Cortex of kidney (tissue), 1 donor: ENCODE results near the gene TCF7L1.
"Not testable (repeated sequence)": the region's sequence is repeated elsewhere in the genome, so short reads cannot be mapped to it uniquely, and the experiment has no call there.

Experiments used
- DNase-seq: peaks from one replicate; lab custom pipeline; 2025; lab: John Stamatoyannopoulos, UW

TCF7L1 gene

GRCh38 chr2:85325466-85325811, 192.2 kb downstream of the TCF7L1 start:
- DNase-seq, result no peak

DNA sequence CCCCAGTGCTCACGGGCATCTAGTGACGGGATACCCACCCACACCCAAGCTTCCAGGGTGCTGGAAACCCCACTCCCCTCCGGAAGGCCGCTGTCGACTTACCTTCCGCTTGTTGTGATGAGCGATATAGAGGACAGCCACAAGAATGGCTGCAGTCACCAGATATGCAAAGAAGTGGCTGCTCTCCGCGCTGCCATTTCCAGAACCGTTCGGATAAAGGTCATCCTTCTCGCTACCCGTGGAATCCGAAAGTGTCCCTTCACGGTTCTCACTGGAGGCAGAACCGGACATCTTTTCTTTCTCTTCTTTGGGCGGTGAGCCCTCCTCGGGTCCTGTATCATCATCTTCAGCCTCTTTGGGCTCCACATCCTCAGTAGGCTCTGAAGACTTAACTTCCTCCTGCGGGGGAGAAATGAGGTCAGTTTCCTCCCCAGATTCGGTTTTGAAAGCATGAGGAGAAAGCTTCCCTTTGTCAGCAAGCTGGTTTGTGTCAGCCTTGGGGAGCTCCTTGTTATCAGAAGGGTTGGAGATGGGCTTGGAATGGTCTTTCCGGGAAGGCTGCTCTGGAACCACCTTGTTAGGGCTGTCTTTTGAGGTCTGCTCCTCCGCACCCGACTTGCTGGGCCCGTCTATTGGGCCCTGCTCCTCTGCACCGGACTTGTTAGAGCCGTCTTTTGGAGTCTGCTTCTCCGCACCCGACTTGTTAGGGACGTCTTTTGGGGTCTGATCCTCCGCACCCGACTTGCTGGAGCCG, 193.4 kb downstream of the TCF7L1 start:
- no peak for DNase-seq

DNA sequence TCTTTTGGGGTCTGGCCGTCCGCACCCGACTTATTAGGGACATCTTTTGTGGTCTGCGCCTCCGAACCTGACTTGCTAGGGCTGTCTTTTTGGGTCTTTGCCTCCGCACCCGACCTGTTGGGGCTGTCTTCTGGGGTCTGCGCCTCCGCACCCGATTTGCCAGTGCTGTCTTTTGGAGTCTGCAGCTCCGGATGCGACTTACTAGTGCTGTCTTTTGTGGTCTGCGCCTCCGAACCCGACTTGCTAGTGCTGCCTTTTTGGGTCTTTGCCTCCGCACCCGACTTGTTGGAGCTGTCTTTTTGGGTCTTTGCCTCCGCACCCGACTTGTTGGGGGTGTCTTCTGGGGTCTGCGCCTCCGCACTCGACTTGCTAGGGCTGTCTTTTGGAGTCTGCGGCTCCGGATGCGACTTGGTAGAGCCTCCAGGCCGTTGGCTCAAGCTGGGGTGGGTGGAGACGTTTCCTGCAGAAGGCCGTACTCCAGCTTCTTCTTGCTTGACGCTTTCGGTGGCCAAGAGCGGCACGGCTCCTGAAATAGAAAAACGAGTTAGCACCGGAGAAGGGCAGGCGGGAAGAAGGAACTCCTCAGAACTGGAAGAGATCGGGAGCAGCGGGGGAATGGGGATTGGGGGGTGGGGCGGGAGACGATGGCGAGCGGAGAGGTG, 194.1 kb downstream of the TCF7L1 start:
- DNase-seq, result no peak

- DNase-seq, result no peak
These were observed 194.8 kb downstream of the TCF7L1 start, which contains the start of gene TGOLN2 for GRCh38 chr2:85327822-85328617. Gene TGOLN2 (minus strand): TSS chr2:85327989. CDS start chr2:85327962, 27 bp downstream.

- no peak for DNase-seq
These were observed 196.0 kb downstream of the TCF7L1 start for GRCh38 chr2:85329181-85329651.

DNA sequence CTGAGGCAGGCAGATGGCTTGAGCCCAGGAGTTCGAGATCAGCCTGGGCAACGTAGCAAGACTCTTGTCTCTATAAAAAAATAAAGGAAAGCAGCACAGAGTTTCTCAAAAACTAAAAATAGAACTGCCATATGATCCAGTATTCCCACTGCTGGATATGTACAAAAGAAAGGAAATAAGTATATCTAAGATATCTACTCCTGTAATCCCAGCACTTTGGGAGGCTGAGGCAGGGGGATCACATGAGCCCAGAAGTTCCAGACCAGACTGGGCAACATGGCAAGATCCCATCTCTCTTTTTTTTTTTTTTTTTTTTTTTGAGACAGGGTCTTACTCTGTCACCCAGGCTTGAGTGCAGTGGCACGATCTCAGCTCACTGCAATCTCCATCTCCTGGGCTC, 196.5 kb downstream of the TCF7L1 start:
- DNase-seq, result not testable (repeated sequence)

DNA sequence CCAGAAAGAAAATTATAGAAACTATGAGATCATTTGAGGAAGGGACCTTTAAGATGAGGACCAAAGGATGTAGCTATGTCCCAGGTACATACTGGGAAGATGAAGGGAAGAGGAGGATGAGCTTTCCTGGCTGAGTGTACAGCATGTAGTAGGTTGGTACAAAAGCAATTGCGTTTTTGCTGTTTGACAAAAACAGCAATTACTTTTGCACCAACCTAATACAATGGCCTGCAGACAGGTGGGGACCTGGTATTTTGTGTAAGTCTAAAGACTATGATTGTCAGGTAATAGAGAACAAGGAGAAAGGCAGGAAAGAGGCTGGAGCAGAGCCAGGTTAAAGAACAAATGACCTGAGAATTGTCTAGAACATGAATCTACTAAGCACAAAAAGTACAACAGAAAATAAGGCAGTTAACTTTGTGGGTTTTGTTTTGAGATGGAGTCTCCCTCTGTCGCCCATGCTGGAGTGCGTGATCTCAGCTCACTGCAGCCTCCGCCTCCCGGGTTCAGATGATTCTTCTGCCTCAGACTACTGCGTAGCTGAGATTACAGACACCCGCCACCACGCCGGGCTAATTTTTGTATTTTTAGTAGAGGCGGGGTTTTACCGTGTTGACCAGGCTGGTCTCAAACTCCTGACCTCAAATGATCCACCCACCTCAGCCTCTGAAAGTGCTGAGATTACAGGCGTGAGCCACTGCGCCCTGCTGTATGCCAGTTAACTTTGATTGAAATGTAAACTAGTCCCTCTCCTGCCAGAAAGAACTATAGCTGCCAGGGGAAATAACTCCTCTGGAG, 197.8 kb downstream of the TCF7L1 start:
- no peak for DNase-seq

GRCh38 chr2:85333877-85334276, 200.7 kb downstream of the TCF7L1 start:
- DNase-seq, result not testable (repeated sequence)

- DNase-seq, result no peak
These were observed 201.7 kb downstream of the TCF7L1 start for GRCh38 chr2:85334928-85335327.

DNA sequence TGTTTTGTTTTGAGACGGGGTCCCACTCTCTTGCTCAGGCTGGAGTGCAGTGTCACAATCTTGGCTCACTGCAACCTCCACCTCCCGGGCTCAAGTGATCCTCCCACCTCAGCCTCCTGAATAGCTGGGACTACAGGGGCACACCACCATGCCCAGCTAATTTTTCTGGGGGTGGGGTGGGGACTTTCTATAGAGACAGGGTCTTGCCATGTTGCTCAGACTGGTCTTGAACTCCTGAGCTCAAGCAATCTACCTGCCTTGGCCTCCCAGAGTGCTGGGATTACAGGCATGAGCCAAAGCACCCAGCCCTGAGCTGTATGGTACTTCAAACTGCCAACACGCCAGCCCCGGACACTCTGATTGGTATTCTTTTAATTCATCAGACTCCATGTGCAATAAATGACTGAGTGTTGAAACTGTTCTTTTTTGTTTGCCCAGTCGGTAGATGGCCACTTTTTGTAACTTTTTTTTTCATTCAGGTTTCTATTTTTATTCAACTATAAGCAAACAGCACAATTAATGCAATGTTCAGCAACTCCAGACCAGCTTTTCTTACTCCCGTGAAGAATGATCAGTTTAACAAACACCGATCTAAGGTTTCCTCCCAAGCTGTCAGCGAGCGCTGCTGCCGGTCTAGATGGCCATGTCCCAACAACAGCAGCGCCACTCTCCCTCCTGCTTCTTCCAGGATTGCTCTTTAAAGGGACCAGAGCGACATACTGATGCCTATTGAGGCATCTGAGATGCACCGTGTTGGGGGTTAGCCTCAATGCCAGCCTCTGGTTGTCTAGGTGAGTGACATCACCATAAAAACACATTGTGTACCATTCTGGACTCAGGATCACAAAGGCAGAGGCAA, 207.1 kb downstream of the TCF7L1 start:
- no peak for DNase-seq

DNA sequence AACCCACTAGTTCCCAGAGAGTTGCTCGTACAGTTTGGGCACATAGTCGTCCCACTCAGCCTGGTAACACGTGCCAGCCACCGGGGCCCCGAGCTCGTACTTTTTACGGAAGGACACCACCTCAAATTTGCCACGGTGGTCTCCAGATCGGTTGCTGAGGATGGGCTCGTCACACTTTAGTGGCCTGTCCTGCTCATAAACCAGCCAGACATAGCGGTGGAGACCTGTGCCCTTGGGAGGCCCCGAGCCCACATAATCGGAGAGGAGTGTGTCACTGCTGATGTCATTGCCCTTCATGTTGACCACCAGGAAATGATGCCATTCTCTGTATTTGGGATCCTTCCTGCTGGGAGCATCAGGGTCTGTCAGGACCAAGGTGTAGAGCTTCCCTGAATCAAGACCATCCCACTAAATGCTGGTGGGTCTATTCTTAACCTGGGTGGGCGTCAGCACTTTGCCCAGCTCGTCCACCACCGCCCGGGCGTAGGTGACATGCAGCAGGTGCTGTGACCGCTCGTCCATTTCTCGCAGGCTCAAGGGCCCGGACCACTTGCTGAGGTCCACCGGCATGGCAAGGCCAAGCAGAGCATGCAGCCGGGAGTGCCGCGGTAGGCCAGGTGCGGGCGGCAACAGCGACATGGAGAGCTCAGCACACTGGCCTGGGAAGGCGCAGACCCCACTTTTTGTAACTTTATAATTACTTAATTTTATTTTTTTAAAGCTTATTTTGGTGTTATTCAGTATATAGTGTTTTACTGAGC, 208.3 kb downstream of the TCF7L1 start:
- no peak for DNase-seq

DNA sequence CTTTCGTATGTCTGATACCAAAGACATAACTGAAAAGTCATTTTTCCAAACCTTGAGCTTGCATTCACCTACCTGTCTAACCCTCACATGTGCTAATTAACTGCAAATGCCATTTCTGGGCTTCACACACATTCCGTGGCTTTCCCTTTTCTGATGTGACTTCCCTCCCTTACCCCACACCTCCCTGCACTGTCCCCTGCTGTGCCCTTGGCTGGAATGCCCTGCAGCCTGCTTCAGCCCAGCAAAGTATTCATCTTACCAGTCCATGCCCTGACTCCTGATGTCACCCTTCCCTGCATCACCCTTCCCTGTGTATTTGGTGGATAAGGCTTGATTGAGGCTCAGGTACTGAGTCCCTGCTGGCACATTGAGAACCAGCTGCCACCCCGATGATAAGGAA, 209.0 kb downstream of the TCF7L1 start:
- DNase-seq, result no peak

DNA sequence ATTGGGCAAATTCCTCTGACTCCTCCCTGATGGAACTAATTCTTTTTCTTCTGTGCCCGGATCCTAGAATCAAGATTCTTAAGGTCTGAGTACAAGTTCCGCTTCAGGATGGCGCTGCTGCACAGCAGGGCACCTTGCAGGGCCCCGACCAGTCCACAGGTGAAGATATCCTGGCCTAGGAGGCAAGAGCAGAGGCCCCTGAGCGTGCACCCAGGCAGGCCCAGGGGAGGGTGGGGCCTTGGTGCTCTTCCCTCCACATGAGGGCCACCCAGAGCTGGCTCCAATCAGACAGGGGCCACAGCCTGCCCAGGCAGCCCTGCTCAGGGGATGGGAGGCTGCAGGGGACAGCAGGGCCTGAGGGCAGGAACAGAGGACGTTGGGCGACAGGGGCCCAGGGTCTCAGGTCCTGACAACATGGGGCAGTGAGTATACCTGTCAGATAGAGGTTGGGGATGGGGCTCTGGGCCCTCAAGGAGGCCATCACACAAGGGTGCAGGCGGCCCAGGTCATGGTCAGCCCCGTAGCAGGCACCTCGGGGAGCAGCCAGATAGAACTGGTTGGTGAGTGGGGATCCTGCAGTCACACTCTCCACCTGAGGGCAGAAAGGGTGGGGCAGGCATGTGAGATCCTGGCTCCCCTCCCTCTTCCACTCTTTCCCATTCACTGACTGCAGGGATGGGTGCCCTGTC, 210.2 kb downstream of the TCF7L1 start:
- DNase-seq, result not testable (repeated sequence)

DNA sequence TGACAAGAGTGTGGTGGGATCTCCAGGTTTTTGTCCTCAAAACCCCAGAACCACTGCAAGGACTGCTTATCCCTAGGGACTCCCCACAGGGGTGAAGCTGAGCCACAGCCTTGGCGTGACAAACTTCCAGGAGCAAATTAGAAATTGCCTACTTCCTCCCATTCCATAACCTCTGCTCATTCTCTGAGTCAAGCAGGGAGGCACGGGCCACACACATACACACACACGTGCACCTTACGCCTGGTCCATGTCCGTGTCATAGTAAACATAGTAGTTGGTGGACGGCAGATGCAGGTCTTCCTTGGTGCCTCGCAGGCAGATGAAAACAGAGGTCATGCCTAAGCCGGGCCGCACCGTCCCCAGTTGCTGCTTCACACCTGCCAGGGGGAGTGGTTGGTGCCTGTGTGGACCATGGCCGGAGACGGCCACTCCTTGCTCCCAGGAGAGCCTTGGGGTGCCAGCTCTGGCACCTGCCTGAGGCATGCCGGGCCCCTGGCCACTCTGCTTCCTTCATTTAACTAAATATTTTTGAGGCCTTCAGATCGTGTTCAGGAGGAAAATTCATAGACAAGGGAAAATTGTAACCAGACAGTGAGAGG, 211.3 kb downstream of the TCF7L1 start:
- no peak for DNase-seq

- no peak for DNase-seq
These were observed 214.4 kb downstream of the TCF7L1 start for GRCh38 chr2:85347599-85347998.

GRCh38 chr2:85353876-85354285, 220.7 kb downstream of the TCF7L1 start:
- no peak for DNase-seq

DNA sequence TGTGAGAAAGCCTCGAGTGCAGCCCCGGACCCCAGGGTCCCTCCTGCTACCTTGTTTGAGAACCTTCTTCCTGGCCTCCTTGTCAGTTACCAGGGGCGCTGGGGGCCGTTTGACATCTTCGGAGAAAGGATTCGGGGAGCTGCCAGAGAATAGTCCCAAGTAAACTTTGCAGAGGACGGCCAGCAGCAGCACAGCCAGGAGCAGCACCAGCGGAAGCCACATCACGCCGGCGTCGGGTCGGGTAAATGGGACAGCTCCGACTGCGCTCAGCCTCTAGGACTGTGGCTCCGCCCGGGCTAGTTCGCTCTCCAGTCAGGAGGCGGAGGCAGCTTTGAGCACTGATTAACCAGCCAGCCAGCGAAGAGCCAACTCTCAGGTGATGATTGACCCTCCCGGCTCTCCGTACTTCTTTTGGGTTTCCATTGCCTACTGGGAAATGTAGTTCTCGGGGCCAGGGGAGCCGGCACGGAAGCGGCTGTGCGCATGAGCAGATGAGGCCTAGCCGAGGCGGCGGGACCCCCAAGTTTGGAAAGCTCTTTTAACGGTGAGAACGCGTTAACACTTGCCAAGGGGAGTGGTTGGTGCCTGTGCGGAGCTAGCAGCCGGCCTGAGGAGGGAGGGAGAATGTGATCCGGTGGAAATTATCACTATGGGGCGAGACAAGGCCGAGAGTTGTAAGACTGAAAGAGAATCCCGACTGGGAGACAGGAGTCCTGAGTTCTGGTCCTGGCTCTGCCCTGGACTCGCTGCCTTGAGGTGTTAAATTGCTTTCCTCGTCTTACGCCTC, 221.3 kb downstream of the TCF7L1 start, which contains the start of the genes ELMOD3 and RETSAT:
ELMOD3 (plus strand) TSS at position 484 of the 787 bp plus-strand sequence. CDS start 2,430 bp downstream, outside the sequence.
RETSAT (minus strand) TSS at position 243 of the 787 bp plus-strand sequence; CDS start at position 222, 21 bp downstream.
- DNase-seq, result peak; percentile 26

DNA sequence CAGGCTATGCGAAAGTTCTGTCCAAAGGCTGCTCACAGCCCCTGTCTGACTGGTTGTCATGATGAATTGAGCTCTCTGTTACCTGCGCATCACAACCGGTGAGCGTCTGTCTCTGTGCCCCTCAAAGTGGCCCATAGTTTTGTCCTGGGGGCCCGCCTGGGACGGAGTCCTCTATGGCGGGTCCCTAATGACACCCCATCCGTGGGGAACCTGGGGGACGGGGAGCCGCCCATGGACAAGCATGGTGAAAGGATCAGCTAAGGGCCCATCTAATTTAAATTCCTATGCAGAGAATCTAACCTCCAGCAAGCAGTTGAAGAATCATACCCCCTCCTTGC, 221.8 kb downstream of the TCF7L1 start:
- no peak for DNase-seq
